Measurements from ENCODE around the gene EPB41L2. TPM values are rescaled to one million over a fixed set of nuclear protein-coding genes. Genes with fewer than 3 reads are reported as not detected.

The EPB41L2 gene
- total RNA-seq, 1 donor from 2014 or later = 38.3 TPM

GRCh38 chr6:131039345-131039680 lies 23.7 kb downstream of the EPB41L2 start:
- no peak for DNase-seq (ENCODE audit: low read depth)
- no peak for TF ChIP-seq CTCF (conservative IDR thresholded peaks at IDR 0.05; ENCODE audit: low read depth, low read length)
- H3K4me3 ChIP-seq (ENCODE audit: low read depth, low read length) = no peak overlapping the region

GRCh38 chr6:131038597-131039344 lies 24.3 kb downstream of the EPB41L2 start:
- H3K4me3 ChIP-seq (ENCODE audit: low read depth, low read length) = no peak overlapping the region
- no peak for TF ChIP-seq CTCF (conservative IDR thresholded peaks at IDR 0.05; ENCODE audit: low read depth, low read length)
- DNase-seq (ENCODE audit: low read depth) = no peak

- H3K4me3 ChIP-seq (ENCODE audit: low read depth, low read length) = no peak overlapping the region
- TF ChIP-seq CTCF (conservative IDR thresholded peaks at IDR 0.05; ENCODE audit: low read depth, low read length) = no peak
These were observed 25.7 kb downstream of the EPB41L2 start for GRCh38 chr6:131037194-131037897.

DNA sequence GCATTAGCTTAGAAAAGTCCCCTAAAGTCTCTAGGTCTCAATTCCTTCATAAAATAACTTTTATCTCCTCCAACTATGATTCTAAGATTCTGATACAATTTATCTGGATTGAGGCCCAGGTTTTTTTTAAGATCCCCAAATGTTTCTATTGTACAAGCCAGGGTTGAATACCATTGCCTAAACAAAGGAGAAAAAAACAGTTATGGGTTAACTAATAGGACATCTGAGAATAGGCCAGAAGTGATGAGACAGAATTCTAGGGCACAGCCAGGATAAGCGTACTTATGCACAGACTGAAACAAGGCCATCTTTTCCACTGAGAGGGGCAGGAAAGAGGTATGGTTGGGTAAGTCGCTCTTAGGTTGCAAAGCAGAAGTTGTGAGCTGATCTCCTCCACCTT lies 26.4 kb downstream of the EPB41L2 start:
- no peak overlapping the region for H3K4me3 ChIP-seq (ENCODE audit: low read depth, low read length)
- DNase-seq (ENCODE audit: low read depth) = no peak
- TF ChIP-seq CTCF (conservative IDR thresholded peaks at IDR 0.05; ENCODE audit: low read depth, low read length) = no peak

More at GRCh38 chr6:131037194-131037897, 25.7 kb downstream of the EPB41L2 start:
- no peak for DNase-seq (ENCODE audit: low read depth)

DNA sequence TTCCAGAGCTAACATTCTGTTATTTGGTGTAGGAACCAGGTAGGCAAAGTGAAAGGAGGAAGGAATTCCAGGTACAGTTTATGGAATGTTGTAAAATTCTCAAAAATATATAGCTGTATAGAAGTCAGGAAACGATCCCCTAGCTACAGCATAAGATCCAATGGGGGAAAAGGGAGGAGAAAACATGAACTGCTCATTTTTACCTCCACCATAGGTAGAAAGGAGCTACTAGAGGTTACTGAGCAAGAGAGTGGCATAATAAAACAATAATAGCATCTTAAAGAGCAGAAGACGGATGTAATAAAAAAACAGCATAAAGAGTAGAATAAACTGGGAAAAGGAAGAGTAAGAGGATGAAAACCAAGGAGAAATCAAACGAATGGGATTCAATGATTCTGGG lies 26.9 kb downstream of the EPB41L2 start:
- no peak overlapping the region for H3K4me3 ChIP-seq (ENCODE audit: low read depth, low read length)
- no peak for DNase-seq (ENCODE audit: low read depth)
- no peak for TF ChIP-seq CTCF (conservative IDR thresholded peaks at IDR 0.05; ENCODE audit: low read depth, low read length)

DNA sequence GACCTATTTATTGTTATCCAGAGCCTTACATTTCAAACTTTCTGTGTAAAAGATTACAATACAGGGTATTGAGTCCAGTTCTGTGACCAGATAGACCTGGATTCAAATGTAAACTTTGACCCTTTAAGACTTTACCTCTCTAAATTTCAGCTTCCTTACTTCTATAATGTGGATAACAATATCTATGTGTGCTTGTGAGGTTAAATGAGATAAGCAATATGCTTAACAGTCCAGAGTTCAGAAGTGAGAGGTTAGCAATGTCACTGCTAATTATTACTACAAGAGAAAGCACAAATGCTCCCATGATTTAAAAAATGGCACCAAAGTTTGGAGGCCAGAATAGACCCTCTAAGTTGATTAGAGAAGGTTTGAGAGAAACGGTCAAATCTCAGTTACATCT lies 27.5 kb downstream of the EPB41L2 start:
- no peak for TF ChIP-seq CTCF (conservative IDR thresholded peaks at IDR 0.05; ENCODE audit: low read depth, low read length)

More for the DNA sequence above, 27.5 kb downstream of the EPB41L2 start:
- no peak for DNase-seq (ENCODE audit: low read depth)
- no peak overlapping the region for H3K4me3 ChIP-seq (ENCODE audit: low read depth, low read length)

Measured in epithelial cell of proximal tubule (primary cell).